Measurements from ENCODE around the gene RFC2. TPM values are rescaled to one million over a fixed set of nuclear protein-coding genes. Genes with fewer than 3 reads are reported as not detected.

RFC2 gene
- total RNA-seq, 1 experiment from 2014 or later: 75.6 TPM

DNA sequence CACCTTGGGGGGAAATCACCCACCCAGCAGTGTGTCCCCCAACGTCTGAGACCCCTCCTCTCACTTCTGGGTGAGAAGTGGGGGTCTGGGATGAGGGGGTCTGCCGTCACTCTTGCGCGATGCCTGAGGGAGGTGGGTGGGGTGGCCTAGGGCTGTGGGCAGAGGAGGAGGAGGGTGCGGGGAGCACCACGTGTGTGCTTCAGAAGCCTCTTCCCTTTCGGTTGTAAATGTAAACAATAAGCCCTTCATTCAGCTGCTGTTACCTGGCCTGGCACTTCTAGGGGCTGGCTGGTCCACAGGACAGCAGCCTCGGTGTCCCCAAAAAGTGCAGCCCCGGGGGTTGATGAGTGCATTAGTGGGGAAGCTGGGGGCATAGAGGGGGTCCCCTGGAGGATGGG, 36.4 kb upstream of the RFC2 start:
- Histone ChIP-seq H3K4me1 (ENCODE audit: control insufficient read depth in 1 of 2, insufficient read depth in 2 of 2, low read length in 2 of 2) (peaks cover 57 to 72% of the 10 kb centered on the region in 2 experiments), H3K9me2 (ENCODE audit: insufficient read depth) (no peaks in the 10 kb centered on the region), H3K4me3 (replicated peaks in 1 of 2; ENCODE audit: low read depth in 1 of 2, low read length in 2 of 2) (peak overlapping the region; percentile 80 to 85), H3K4me2 (ENCODE audit: low read length) (peak overlapping the region; percentile 94), H2AFZ (ENCODE audit: low read depth, low read length, poor library complexity, severe bottlenecking) (no peak overlapping the region), H3K36me3 (ENCODE audit: control insufficient read depth in 1 of 2, insufficient read depth in 2 of 2, low read length in 2 of 2) (no peaks in the 10 kb centered on the region), H3K79me2 (ENCODE audit: insufficient read depth, low read length) (peaks cover 59% of the 10 kb centered on the region), H4K20me1 (ENCODE audit: insufficient read depth) (no peaks in the 10 kb centered on the region), H3K27me3 (ENCODE audit: insufficient read depth, low read length) (no peaks in the 10 kb centered on the region), H3K9ac (ENCODE audit: low read length) (peak overlapping the region; percentile 84), H3K9me3 (ENCODE audit: control insufficient read depth in 1 of 2, insufficient read depth in 1 of 2, low read depth in 1 of 2, low read length in 2 of 2) (no peaks in the 10 kb centered on the region), H3K27ac (ENCODE audit: low read depth, low read length) (peak overlapping the region; percentile 84; the same call in 1 of the 2 replicates)
- RAD21 ChIA-PET (ENCODE audit: low non-redundant PET in 1 of 2, low total read pairs in 2 of 2, uncharacterized antibody in 2 of 2, unreplicated experiment in 2 of 2): no interaction called here
- POLR2A ChIA-PET: interaction anchor here (1.6 kb wide), 1 partner anchor 21 kb away, joined by 4 read pairs; no protein-coding TSS in a partner anchor
- CTCF ChIA-PET: interaction anchor here (2.9 kb wide), 1 partner anchor 15 kb away, joined by 14 read pairs; no protein-coding TSS in a partner anchor
- BruUV-seq (replicated peaks): no TSS peak
- ATAC-seq: no peak
- TF ChIP-seq CEBPB (IDR thresholded peaks at IDR 0.05; ENCODE audit: low read depth) (no peak), SRF (IDR thresholded peaks at IDR 0.05; ENCODE audit: low read depth) (no peak), POLR2AphosphoS5 (IDR thresholded peaks at IDR 0.05; ENCODE audit: low read depth, low read length) (no peak), RAD21 (IDR thresholded peaks at IDR 0.05; ENCODE audit: low read depth) (no peak), YY1 (IDR thresholded peaks at IDR 0.05; ENCODE audit: extremely low read depth, insufficient replicate concordance, low read depth, low read length) (no peak), ZFX (IDR thresholded peaks at IDR 0.05) (no peak), ELF1 (IDR thresholded peaks at IDR 0.05; ENCODE audit: borderline replicate concordance, low read depth) (no peak), ZNF274 (IDR thresholded peaks at IDR 0.05; ENCODE audit: low read depth, low read length) (no peak)
- TF ChIP-seq, protein P1, sequence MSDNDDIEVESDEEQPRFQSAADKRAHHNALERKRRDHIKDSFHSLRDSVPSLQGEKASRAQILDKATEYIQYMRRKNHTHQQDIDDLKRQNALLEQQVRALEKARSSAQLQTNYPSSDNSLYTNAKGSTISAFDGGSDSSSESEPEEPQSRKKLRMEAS (IDR thresholded peaks at IDR 0.05): no peak
- TF ChIP-seq, protein P2, sequence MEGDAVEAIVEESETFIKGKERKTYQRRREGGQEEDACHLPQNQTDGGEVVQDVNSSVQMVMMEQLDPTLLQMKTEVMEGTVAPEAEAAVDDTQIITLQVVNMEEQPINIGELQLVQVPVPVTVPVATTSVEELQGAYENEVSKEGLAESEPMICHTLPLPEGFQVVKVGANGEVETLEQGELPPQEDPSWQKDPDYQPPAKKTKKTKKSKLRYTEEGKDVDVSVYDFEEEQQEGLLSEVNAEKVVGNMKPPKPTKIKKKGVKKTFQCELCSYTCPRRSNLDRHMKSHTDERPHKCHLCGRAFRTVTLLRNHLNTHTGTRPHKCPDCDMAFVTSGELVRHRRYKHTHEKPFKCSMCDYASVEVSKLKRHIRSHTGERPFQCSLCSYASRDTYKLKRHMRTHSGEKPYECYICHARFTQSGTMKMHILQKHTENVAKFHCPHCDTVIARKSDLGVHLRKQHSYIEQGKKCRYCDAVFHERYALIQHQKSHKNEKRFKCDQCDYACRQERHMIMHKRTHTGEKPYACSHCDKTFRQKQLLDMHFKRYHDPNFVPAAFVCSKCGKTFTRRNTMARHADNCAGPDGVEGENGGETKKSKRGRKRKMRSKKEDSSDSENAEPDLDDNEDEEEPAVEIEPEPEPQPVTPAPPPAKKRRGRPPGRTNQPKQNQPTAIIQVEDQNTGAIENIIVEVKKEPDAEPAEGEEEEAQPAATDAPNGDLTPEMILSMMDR (IDR thresholded peaks at IDR 0.05 in 2 of 3, conservative IDR thresholded peaks at IDR 0.05 in 1 of 3; ENCODE audit: borderline replicate concordance in 1 of 3, insufficient read depth in 1 of 3, low read depth in 2 of 3, low read length in 2 of 3): no peak
- TF ChIP-seq, protein P3, sequence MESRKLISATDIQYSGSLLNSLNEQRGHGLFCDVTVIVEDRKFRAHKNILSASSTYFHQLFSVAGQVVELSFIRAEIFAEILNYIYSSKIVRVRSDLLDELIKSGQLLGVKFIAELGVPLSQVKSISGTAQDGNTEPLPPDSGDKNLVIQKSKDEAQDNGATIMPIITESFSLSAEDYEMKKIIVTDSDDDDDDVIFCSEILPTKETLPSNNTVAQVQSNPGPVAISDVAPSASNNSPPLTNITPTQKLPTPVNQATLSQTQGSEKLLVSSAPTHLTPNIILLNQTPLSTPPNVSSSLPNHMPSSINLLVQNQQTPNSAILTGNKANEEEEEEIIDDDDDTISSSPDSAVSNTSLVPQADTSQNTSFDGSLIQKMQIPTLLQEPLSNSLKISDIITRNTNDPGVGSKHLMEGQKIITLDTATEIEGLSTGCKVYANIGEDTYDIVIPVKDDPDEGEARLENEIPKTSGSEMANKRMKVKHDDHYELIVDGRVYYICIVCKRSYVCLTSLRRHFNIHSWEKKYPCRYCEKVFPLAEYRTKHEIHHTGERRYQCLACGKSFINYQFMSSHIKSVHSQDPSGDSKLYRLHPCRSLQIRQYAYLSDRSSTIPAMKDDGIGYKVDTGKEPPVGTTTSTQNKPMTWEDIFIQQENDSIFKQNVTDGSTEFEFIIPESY (IDR thresholded peaks at IDR 0.05; ENCODE audit: extremely low read depth, insufficient replicate concordance, low read length): no peak
- intact Hi-C loops (cut with micrococcal nuclease): no loop called here
- no peak for DNase-seq (ENCODE audit: low read depth, low spot score)
